Measurements from ENCODE around the gene TLR2.

The TLR2 gene, protein sequence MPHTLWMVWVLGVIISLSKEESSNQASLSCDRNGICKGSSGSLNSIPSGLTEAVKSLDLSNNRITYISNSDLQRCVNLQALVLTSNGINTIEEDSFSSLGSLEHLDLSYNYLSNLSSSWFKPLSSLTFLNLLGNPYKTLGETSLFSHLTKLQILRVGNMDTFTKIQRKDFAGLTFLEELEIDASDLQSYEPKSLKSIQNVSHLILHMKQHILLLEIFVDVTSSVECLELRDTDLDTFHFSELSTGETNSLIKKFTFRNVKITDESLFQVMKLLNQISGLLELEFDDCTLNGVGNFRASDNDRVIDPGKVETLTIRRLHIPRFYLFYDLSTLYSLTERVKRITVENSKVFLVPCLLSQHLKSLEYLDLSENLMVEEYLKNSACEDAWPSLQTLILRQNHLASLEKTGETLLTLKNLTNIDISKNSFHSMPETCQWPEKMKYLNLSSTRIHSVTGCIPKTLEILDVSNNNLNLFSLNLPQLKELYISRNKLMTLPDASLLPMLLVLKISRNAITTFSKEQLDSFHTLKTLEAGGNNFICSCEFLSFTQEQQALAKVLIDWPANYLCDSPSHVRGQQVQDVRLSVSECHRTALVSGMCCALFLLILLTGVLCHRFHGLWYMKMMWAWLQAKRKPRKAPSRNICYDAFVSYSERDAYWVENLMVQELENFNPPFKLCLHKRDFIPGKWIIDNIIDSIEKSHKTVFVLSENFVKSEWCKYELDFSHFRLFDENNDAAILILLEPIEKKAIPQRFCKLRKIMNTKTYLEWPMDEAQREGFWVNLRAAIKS

DNA sequence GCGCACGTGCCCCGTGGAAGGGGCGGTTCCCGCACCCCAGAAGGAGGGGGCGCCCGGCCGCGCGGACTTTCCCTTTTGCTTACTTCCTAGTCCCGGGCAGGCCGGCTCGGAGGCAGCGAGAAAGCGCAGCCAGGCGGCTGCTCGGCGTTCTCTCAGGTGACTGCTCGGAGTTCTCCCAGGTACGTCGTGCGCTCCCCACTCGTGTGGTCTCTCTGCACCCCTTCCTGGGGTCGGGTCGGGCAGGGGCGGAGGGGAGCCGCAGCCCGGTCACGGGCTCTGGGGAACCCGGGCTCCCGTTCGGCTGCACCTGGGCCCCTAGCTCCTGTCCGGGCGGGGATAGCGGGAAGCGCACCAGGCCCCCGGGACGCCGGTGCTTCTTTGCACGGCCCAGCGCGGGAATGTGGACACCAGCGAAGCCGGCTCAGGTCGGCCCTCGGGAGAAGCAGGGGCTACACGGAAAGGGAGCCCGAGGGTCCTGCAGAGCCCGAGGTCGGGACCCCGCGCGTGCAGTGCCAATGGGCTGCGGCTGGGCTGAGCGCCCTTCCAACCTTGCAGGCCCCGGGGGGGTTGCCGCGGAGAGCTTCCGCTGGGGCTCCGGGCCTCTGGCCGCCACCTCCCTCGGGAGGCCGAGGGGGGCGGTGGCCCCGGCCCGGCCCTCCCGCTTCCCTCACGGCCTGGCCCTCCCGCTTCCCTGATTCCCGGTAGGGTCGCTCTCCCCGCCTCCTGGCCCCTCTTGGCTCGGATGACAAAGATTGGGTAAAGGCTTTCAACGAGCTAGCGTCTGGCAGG lies at the start of gene TLR2:
TLR2 (plus strand) TSS at position 99 of the 789 bp plus-strand sequence. CDS start 18,628 bp downstream, outside the sequence.
- no peak for DNase-seq (ENCODE audit: extremely low read depth, low read depth)
- TF ChIP-seq, protein P1, sequence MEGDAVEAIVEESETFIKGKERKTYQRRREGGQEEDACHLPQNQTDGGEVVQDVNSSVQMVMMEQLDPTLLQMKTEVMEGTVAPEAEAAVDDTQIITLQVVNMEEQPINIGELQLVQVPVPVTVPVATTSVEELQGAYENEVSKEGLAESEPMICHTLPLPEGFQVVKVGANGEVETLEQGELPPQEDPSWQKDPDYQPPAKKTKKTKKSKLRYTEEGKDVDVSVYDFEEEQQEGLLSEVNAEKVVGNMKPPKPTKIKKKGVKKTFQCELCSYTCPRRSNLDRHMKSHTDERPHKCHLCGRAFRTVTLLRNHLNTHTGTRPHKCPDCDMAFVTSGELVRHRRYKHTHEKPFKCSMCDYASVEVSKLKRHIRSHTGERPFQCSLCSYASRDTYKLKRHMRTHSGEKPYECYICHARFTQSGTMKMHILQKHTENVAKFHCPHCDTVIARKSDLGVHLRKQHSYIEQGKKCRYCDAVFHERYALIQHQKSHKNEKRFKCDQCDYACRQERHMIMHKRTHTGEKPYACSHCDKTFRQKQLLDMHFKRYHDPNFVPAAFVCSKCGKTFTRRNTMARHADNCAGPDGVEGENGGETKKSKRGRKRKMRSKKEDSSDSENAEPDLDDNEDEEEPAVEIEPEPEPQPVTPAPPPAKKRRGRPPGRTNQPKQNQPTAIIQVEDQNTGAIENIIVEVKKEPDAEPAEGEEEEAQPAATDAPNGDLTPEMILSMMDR (IDR thresholded peaks at IDR 0.05; ENCODE audit: low read depth, low read length, missing control alignments): no peak
- H3K4me3 ChIP-seq (replicated peaks; ENCODE audit: low read depth, low read length): peak within 1 kb of the TSS; percentile 50

DNA sequence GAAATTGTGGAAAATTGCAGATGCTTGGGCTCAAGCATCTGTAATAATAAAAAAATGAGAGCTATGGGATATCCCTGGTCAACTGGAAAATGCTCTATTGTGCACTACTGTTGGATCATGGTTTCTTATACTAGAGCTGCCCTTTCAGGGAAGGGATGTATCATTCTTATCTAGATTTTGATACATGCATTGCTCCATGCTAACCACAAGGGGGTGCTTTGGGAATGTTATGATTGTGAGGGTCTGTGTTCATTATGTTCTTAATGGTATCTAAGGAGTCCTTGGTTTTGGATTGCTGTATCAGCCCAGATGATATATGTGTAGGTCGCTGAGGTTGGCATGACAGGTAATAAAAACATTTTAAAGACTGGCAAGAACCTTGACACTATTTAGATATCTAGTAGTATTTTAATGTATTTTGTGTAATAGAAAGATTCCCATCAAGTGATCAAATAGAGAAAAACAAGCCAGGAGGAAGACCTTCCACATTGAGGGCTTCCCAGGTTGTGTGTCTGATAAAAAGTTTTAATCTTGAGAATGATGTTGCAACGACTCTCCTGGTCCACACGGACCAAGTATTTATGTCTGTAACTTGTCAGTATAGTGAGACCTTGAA lies 49.2 kb upstream of the TLR2 start:
- no peak overlapping the region for H3K4me3 ChIP-seq (replicated peaks; ENCODE audit: low read depth, low read length)
- TF ChIP-seq, protein P1 (IDR thresholded peaks at IDR 0.05; ENCODE audit: low read depth, low read length, missing control alignments): peak; percentile 71
- DNase-seq (ENCODE audit: extremely low read depth, low read depth): no peak

DNA sequence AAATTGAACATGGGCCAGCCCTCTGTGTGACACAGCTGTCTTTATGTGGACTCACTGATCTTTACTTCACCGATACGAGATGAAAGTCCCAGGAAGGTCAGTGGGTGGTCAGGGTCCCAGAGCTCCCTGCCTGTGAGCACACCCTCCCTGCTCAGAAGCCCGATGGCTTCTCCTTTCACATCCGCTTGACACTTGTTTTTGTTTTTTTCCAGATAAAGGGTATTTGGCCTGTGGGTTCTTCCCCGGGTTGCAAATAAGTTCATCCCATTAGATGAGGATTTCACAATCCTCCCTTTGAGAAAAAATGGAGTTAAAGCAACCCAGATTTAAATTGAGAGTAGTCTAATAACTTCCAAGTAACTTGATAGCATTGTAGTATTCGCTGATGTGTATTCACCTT lies 48.2 kb upstream of the TLR2 start:
- H3K4me3 ChIP-seq (replicated peaks; ENCODE audit: low read depth, low read length): no peak overlapping the region
- TF ChIP-seq, protein P1 (IDR thresholded peaks at IDR 0.05; ENCODE audit: low read depth, low read length, missing control alignments): no peak
- DNase-seq (ENCODE audit: extremely low read depth, low read depth): no peak

DNA sequence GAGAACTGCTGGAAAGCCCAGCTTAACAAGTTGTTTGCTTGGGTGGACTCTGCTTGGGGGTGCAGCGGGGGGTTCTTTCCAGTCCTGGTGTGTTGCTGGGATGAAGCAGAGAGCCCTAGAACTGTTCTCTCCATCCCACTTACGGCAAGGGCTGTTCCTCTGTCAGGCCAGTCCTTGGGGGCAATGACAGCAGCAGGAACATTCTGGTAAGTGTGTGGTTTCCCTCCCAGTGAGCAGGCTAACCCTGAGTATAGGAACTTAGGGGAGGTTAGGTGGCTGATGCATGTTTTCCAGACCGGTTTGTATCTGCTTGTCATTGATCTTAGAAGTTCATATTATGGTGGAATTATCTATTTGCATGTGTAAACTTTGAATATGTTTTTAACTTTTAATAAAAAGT lies 46.9 kb upstream of the TLR2 start:
- no peak overlapping the region for H3K4me3 ChIP-seq (replicated peaks; ENCODE audit: low read depth, low read length)
- TF ChIP-seq, protein P1 (IDR thresholded peaks at IDR 0.05; ENCODE audit: low read depth, low read length, missing control alignments): no peak
- no peak for DNase-seq (ENCODE audit: extremely low read depth, low read depth)

DNA sequence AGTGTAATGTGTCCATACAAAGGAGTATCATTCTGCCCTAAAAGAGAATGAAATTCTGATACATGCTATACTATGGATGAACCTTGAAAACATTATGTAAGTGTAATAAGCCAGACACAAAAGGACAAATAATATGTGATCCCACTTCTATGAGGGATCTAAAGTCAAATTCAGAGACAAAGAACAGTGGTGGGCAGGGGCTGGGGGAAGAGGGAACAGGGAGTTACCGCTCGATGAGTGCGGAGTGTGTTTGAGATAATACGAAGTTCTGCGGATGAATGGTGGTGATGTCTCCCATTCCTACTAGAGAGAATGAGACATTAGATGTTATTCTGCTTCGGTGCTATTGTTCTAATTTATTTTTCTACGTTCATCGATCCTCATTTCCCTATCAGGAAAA lies 46.1 kb upstream of the TLR2 start:
- no peak overlapping the region for H3K4me3 ChIP-seq (replicated peaks; ENCODE audit: low read depth, low read length)
- TF ChIP-seq, protein P1 (IDR thresholded peaks at IDR 0.05; ENCODE audit: low read depth, low read length, missing control alignments): no peak
- DNase-seq (ENCODE audit: extremely low read depth, low read depth): no peak

DNA sequence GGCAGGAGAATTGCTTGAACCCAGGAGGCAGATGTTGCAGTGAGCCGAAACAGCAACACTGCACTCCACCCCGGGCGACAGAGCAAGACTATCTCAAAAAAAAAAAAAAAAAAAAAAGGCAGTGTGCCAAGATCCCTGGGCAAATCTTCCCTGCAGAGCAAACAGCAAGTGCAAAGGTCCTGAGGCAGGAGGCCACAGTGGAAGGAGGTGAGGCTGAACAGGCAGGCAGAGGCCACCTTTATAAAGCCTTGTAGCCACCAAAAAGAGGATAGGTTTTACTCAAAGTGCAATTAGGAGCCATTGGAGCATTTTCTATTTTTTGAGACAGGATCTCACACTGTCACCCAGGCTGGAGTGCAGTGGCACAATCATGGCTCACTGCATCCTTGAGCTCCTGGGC lies 45.1 kb upstream of the TLR2 start:
- H3K4me3 ChIP-seq (replicated peaks; ENCODE audit: low read depth, low read length): no peak overlapping the region
- TF ChIP-seq, protein P1 (IDR thresholded peaks at IDR 0.05; ENCODE audit: low read depth, low read length, missing control alignments): no peak

More for the DNA sequence above, 45.1 kb upstream of the TLR2 start:
- no peak for DNase-seq (ENCODE audit: extremely low read depth, low read depth)

Measured in HFF-Myc (cell line).